Raji (cell line): ENCODE results near the gene WFDC1.

ENCODE experiments used
- POLR2A ChIP-seq: IDR thresholded peaks from 2 replicates; pipeline ENCODE4 v1.6.1; 2011; ENCODE audit warnings: low read depth, low read length, control low read depth; ENCODE audit not compliant: insufficient read depth

The WFDC1 gene

DNA sequence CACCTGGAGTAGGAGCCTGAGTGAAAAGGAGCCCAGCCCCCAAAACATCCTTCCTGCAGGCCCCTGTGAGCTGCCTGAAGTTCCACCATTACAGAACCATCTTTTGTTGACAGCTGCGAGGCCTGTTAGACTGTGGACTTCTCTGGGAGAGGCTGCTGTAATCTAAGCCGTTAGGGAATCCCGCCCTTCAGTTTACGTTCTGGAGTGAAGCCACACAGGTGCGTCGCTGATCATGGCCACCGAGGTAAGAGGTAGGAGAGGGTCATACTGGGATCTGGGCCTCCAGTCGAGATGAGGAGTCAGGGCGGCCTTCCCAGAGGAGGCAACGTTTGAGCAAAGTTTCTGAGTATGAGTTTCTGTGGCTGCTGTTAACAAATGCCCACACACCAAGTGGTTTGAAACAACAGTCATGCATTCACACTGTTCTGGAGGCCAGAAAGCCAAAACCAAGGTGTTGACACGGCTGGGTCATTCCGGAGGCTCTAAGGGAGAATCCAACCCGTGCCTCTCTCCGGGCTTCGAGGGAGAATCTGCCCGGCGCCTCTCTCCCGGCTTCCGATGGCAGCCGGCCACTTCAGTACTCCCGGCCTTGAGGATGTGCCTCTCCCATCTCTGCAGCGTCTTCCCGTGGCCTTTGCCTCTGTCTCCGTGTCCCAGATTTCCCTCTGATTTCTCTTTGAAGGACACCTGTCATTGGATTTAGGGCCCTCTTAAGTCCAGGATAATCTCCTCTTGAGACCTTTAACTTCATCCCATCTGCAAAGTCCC lies 47.0 kb downstream of the WFDC1 start:
- no peak for TF ChIP-seq POLR2A

DNA sequence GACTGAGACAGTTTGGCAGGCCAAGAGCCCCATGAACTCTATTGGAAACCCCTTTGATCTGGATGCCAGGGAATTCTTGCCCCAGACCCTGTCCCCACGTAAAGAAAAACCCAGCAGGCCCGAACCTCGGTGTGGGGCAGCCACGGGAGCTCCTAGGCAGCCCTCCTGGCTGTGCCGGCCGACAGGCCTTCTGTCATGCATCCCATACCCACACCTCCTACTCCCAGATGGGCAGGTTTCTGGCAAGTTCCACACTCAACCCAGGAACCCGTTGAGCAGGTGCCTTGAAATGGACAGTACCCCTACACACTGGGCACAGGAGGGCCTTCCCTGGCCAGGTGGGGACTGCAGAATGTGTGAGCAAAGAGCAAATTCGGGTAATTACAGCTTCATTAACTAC lies 50.1 kb downstream of the WFDC1 start:
- TF ChIP-seq POLR2A: no peak

DNA sequence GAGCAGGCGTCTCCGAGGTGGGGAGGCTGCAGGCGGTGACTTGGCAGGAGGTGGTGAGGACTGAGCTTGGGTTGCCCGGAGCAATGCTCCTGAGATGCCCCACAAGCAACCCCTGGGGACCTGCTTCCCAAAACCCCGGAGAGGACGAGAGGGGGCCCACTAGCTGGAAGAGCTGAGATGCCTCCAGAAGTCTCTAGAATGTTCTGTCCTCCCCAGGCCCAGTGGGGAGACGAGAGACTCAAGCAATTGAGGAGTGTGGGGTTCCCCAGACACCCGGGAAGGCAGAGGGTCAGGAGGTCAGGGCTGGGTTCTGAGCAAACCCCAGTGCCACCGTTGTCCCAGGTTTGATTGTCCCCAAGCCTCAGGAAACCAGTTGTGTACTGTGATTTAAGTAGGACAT lies 52.5 kb downstream of the WFDC1 start:
- no peak for TF ChIP-seq POLR2A

DNA sequence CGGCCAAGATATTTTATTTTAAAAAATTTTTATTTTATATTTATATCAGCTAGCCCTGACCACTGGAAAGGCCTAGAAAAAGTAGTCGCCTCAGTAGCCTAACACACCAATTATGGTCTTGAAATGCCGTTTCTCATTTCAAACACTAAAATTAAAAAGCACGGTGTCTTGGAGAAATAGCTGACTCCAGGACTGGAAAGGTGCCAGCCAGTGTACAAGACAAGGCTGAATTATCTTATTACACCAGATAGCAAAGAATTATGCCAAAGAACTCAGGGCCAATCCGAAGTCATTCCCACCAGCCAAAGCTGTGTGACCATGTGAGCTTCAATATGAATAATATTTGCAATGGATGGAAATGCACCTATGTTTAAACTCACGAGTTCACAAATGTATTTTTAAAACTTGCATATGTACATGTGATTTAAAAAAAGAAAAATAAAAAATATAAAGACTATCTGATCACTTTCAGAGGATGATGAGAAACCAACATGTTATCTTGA lies 53.8 kb downstream of the WFDC1 start:
- no peak for TF ChIP-seq POLR2A

DNA sequence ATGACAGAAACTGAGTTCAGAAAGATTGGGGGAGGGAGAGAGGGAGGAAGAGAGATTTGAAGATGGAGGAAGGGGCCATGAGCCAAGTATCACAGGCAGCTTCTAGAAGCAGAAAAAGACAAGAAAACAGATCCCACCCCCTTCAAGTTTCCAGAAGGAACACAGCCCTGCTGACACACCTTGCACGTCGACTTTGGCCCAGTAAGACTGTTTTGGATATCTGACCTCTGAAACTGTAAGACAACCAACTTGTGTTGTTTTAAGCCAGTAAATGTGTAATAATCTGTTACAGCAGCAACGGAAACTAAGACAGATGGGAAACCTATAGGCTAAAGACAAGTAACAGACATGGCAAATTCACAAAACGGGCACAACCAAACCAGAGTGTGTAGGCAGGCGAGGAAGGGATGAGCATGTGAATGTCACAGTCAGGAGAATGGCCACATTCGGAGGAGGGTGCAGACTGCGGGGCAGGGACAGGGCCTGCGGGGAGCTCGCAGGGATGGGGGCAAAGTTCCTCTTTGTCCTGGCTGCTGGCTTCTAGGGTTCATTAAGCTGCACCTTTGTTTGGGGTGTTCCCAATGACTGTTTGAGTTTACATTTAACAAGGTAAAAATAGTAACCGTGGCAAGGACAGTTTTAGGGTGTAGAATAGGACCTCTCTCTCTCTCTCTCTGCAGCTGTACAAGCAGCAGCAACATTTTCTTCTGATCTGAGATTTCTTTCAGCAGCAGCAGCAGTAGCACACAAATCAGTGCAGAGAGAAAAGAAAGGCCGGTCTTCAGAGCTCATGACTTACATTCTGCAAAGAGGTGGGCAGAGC lies 55.4 kb downstream of the WFDC1 start:
- TF ChIP-seq POLR2A: no peak

DNA sequence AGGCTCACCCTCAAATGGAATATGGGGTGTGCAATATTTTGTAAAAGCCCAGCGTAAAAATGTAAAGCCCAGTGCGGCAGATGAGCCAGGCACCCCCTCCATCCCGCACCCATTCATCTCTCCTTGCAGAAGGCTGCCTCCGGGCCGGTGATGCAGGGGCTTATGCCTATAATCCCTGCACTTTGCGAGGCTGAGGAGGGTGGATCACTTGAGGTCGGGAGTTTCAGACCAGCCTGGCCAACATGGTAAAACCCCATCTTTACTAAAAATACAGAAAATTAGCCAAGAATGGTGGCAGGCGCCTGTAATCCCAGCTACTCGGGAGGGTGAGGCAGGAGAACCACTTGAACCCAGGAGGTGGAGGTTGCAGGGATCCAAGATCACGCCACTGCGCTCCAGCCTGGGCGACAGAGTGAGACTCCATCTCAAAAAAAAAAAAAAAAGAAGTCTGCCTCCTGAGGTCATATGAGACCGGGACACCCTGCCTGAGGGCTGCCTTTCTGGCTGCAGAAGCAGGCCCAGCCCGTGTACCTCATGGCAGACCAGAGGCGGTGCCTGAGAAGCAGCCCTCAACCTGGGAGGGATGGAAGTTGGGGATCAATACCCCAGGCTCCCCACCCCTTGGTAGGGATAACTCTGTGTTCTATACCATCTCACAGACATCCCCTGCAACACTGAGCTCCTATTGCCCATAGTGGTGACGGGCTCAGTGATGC lies 56.2 kb downstream of the WFDC1 start:
- no peak for TF ChIP-seq POLR2A

DNA sequence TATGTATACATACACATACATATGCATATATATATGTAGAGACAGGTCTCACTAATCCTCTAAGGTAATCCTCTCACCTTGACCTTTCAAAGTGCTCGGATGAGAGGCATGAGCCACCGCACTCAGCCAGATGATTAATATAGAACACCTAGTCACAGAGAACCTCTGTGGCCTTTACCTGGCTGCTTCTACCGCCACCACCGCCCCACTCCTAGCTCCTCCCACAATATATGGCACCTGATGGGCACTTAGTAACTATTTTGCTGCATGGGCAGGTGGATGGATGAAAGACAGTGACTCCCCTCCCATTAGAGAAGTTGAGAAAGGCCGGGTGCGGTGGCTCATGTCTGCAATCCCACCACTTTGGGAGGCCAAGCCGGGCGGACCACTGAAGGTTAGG lies 57.0 kb downstream of the WFDC1 start:
- TF ChIP-seq POLR2A: no peak

DNA sequence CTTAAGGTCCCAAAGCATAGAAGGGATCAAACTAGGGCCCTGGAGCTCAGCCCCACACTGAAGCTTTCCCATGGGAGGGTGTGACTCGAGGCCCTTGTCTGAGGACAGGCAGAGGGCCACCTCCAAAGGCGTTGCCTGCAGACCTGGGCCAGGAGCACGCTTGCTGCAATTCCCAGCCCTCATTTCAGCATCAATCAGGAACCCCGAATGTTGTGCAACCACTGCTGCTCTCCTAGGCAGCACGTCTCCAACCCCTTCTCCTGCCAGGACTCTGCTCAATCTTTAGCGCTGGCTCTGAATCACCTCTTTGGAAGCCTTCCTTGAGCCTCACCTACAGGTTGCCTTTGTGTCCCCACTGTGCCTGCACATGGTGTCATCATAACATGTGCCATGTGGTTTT lies 59.6 kb downstream of the WFDC1 start:
- no peak for TF ChIP-seq POLR2A

DNA sequence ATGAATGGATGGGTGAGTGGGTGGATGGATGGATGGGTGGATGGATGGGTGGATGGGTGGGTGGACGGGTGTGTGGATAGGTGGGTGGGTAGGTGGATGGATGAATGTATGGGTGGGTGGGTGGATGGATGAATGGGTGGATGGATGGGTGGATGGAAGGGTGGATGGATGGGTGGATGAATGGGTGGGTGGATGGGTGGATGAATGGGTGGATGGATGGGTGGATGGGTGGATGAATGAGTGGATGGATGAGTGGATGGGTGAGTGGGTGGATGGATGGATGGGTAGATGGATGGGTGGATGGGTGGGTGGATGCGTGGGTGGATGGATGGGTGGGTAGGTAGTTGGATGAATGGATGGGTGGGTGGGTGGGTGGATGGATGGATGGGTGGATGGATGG lies 60.5 kb downstream of the WFDC1 start:
- no peak for TF ChIP-seq POLR2A

DNA sequence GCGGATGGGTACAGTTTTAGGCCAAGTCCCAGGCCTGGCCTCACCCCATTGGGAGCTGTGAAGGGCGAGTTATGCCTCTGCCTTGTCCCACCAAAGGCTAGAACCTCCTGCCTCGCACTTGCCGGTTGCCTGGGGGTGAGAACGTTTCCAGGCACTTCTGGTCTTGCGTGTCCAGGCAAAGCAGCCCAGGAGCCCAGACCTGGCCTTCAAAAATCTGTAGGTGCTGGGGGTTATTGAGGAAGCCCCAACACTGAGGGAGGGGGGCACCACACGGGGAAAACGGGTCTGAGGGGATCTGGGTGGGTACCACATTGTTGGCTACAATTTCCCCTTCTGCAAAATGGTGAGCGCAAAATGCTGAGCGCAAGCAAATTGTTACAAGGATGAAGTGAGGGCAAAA lies 61.5 kb downstream of the WFDC1 start:
- TF ChIP-seq POLR2A: no peak

DNA sequence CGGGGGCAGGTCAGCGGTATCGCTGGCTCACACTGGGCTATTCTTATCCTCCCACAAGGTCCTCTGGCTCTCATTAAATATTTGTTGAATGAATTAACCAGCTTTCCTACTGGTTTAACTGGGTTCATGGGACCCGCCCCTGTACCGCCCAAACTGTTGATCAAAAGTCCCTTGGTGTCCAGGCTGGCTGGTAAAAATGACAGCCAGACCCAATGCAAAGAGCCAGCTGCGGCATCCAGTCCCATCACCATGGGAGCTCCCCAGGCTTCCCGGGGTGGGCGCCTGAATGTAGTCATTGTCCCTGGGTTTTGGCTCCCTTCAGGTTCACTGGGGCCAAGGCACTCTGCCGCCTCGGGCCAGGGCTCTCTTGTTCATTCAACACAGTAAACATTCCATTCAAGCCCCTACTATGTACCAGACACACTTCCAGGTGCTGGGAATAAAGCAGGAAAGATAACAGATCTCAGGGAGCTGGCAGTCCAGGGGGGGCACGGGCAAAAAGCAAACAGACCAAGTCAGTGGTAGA lies 62.0 kb downstream of the WFDC1 start:
- no peak for TF ChIP-seq POLR2A

DNA sequence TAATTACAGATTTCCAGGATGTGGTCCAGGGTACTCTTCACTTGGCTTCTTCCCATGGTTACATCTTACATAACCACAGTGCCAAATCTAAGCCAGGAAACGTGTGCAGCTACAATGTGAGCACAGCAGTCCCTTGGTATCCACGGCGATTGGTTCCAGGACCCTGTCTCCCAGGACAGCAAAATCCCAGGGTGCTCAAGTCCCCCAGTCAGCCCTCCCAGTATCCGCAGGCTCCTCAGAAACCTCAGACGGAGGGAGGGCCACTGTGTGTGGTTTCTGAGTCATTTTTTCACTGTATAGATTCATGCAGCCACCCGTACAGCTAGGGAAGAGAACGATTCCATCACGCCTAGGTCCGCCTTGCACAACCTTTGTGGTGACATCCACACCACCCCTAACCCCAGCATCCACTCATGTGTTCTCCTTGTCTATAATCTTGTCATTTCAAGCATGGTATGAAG lies 62.5 kb downstream of the WFDC1 start:
- no peak for TF ChIP-seq POLR2A

DNA sequence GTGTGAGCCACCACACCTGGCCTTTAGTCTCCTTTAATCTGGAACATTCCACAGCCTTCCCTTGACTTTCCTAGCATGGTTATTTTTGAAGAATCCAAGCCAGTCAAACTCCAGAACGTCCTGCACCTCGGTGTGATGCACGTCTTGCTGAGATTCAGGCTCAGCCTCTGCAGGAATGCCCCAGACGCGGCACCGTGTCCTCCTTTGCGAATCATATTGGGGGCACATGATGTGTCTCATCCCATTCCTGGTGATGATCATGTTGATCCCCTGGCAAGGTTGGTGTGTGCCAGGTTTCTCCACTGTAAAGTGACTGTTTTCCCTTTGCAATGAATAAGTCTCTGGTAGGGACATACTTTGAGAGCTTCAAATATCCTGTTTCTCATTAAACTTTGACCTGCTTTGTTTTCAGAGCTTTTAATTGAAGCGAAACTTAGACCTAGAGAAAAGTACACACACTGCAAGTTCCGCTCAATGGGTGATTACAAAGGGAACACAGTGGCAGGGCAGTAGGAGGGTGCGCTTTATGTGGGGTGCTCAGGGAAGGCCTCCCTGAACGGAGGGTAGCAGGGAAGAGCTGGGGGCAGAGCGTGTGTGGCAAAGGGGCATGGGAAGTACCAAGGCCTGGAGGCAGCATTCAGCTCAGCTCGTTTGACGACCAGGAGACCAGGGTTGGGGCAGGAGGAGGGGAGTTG lies 64.1 kb downstream of the WFDC1 start:
- TF ChIP-seq POLR2A: no peak

DNA sequence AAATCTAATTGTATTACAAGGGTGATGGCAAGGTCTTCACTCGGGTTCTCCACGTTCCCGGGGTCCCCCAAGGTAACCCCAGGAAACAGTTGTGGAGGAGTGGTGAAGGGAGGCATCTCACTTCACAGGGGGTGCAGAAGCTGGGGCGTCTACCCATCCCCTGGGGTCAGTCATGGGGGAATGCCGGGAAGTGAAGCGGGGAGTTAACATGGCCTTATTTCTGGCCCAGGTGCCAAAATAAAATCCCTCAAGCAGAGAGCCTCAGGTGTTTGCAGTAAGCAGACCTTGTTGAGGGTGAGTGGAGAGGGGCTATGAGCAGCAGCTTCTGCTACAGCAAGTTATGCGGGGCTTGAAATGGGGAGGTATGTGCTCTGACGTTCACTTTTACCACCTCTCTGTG lies 64.6 kb downstream of the WFDC1 start:
- no peak for TF ChIP-seq POLR2A

DNA sequence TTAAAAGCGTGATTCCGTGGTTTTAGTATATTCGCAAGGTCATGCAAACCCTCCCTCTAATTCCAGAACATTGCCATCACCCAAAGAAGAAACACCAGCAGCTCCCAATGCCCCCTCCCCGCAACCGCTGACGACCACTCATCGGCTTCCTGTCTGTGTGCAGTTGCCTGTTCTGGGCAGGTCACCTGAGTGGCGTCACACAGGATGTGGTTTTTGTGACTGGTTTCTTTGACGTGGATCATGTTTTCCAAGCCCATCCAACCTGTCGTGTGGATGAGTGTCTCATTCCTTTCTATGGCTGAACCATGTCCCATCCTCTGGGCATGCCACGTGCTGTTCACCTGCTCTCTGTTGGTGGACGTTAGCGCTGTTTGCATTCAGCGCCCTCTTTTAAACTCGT lies 65.5 kb downstream of the WFDC1 start:
- TF ChIP-seq POLR2A: no peak
